Stimulated activated CD4-positive, alpha-beta T cell treated with anti-CD3 and anti-CD28 coated beads, Interleukin-15, amount 100 ng/mL, for 48 hours (primary cell): Measurements from ENCODE around the gene ACVR1B.
A peak's percentile ranks its signal among the peaks of the same experiment; 100 is the strongest.

ENCODE experiments used
- DNase-seq, 2 donors: peaks; one replicate each; pipeline ENCODE4 v3.0.0-alpha.2; 2020; ENCODE audit warnings: low read depth in 2 of 2

ACVR1B gene

DNA sequence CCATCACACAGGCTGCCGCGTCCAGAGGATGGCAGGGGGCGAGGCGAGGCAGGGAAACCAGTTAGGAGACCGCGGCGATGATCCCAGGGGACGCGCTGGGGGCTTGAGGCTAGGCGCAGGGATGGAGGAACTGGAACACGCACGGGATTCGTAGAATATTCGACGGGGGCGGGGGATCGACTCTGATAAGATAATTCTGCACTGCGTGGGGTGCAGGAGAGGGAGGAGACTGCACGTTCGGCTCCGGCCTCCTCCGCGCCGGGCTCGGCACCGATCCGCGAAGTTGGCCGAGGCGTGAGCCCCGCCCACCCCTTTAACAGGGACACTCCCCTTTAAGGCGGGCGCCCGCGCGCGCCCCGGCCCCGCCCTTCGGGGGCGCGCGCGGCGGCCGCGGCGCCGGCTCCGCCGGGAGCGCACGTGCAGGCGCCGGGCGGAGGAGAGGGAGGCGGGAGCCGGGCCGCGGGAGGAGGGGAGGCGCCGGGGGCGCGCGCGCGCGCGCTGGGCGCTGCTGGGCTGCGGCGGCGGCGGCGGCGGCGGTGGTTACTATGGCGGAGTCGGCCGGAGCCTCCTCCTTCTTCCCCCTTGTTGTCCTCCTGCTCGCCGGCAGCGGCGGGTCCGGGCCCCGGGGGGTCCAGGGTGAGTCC is at the start of gene ACVR1B:
TSS of gene ACVR1B (plus strand) at position 501 of the 644 bp plus-strand sequence. CDS start at position 546, 45 bp downstream.
- peak; percentile 84 to 88 for DNase-seq

DNA sequence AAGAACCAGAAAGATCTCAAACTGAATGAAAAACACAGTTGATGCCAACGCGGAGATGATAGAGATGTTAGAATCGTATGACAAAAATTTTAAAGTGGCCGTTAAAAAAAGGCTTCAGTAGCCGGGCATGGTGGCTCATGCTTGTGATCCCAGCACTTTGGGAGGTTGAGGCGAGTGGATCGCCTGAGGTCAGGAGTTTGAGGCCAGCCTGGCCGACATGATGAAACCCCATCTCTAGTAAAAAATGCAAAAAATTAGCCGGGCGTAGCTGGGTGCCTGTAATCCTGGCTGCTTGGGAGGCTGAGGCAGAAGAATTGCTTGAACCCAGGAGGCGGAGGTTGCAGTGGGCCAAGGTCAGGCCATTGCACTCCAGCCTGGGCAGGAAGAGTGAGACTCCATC is 49.6 kb upstream of the ACVR1B start:
- DNase-seq, result no peak

- DNase-seq, result no peak
Observed at GRCh38 chr12:51904951-51905470, 46.5 kb upstream of the ACVR1B start.

- no peak for DNase-seq
Observed at GRCh38 chr12:51905471-51906429, 45.7 kb upstream of the ACVR1B start.

- DNase-seq, result no peak
Observed at GRCh38 chr12:51906430-51907082, 44.9 kb upstream of the ACVR1B start.

- no peak for DNase-seq
Observed at GRCh38 chr12:51907083-51907855, 44.2 kb upstream of the ACVR1B start, which contains the start of gene ACVRL1. Gene ACVRL1 (plus strand): TSS chr12:51907504. CDS start chr12:51912475, 4,971 bp downstream.

- no peak for DNase-seq
Observed at GRCh38 chr12:51907856-51908425, 43.6 kb upstream of the ACVR1B start.

DNA sequence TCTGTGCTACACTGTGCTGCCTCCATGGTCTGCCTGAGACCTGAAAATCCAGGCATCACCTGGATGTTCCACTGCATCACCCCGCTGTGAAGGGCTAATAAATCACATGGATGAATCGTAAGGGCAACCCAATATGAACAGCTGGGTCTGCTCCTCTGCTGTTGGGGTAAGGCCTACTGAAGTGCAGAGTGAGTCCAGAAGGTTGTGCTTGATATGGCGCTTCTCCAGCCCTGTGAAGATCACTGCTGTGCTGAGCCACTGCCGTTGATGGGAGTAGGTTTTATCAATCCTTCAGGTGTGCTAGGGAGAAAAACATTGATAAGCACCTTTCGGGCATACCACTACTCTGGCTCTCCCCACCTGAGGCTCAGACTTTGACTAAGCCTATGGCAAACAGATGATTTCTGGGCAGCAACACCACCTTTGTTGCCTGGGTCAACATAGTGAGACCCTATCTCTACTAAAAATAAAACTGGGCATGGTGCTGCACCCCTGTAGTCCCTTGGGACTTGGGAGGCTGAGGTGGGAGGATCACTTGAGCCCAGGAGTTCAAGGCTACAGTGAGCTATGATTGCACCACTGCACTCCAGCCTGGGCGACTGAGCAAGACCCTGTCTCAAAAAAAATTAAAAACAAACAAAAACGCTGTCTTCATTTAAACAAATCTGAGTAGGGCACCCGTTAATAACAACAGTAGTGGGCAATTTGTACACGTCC is 42.5 kb upstream of the ACVR1B start:
- DNase-seq, result no peak

GRCh38 chr12:51910168-51910567 is 41.3 kb upstream of the ACVR1B start:
- no peak for DNase-seq

- DNase-seq, result no peak
Observed at GRCh38 chr12:51910691-51911090, 40.8 kb upstream of the ACVR1B start.

GRCh38 chr12:51911307-51911706 is 40.2 kb upstream of the ACVR1B start:
- no peak for DNase-seq

GRCh38 chr12:51911788-51912711 is 39.4 kb upstream of the ACVR1B start:
- no peak for DNase-seq

GRCh38 chr12:51913071-51914033 is 38.1 kb upstream of the ACVR1B start:
- DNase-seq, result no peak

GRCh38 chr12:51914034-51914923 is 37.2 kb upstream of the ACVR1B start:
- no peak for DNase-seq

- no peak for DNase-seq
Observed at GRCh38 chr12:51915003-51915625, 36.4 kb upstream of the ACVR1B start.

DNA sequence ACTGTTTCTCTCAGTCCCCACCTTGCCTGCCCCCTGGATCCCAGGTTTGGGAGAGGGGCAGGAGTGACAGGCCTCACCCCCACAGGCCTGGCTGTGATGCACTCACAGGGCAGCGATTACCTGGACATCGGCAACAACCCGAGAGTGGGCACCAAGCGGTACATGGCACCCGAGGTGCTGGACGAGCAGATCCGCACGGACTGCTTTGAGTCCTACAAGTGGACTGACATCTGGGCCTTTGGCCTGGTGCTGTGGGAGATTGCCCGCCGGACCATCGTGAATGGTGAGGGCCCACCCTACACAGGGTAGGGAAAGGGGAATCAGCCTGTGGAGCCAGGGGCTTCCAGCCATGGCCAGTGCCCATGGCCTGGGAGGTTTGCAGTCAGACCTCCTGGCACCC is 35.5 kb upstream of the ACVR1B start:
- DNase-seq, result no peak
